Endothelial cell of umbilical vein (primary cell): Measurements from ENCODE around the gene MT1E. TPM values are rescaled to one million over a fixed set of nuclear protein-coding genes. Genes with fewer than 3 reads are reported as not detected.
"Not testable (repeated sequence)": the region's sequence is repeated elsewhere in the genome, so short reads cannot be mapped to it uniquely, and the experiment has no call there.

ENCODE experiments used
- BruUV-seq: library from RNA; stranded (reverse); fragments of 400-500 nt; replicated peaks from 2 replicates; lab custom pipeline; 2021; lab: Mats Ljungman, UMichigan
- CTCF ChIA-PET: fragments of 300-600, 350-600 bp; sonication (Branson Sonifier 250); formaldehyde crosslinking; loops from one replicate; lab custom pipeline; 2021; ENCODE audit warnings: antibody characterized with exemption, inconsistent platforms; lab: Charles Lee
- POLR2A ChIA-PET: fragments of 300-600, 350-600 bp; sonication (Branson Sonifier 250); formaldehyde crosslinking; loops from one replicate; lab custom pipeline; 2021; ENCODE audit warnings: antibody characterized with exemption, inconsistent platforms; lab: Charles Lee
- DNase-seq: peaks from one replicate; pipeline ENCODE4 v3.0.0-alpha.2; 2011; ENCODE audit warnings: low read depth, low spot score
- FAIRE-seq: peaks from 2 replicates; lab custom pipeline; 2011; peaks lifted over from hg19 to GRCh38; lab: Jason Lieb, UNC
- H2AFZ ChIP-seq: 2 replicates; pipeline ENCODE4 v1.6.0; 2012; ENCODE audit warnings: low read depth, low read length, control low read depth, inconsistent platforms
- H3K27ac ChIP-seq: 2 replicates; pipeline ENCODE4 v1.5.1; 2011; ENCODE audit warnings: low read depth, mild to moderate bottlenecking, control low read depth, low read length, moderate library complexity; ENCODE audit not compliant: insufficient read depth
- H3K27me3 ChIP-seq, 2 experiments: 2 replicates each; pipeline versions ENCODE4 v1.6.0 to v1.6.1; 2011; ENCODE audit warnings: low read length in 2 of 2, mixed read lengths in 1 of 2; ENCODE audit not compliant: control insufficient read depth in 2 of 2, insufficient read depth in 2 of 2
- H3K36me3 ChIP-seq, 2 experiments: 2 replicates in 1 of 2; 3 replicates in 1 of 2; pipeline ENCODE4 v1.5.1; 2011; ENCODE audit warnings: low read length in 2 of 2, mild to moderate bottlenecking in 1 of 2, moderate library complexity in 1 of 2; ENCODE audit not compliant: control insufficient read depth in 2 of 2, insufficient read depth in 2 of 2; ENCODE audit errors: extremely low read depth in 1 of 2
- H3K4me1 ChIP-seq: 3 replicates; pipeline ENCODE4 v1.5.1; 2011; ENCODE audit warnings: mild to moderate bottlenecking, low read length; ENCODE audit not compliant: control insufficient read depth, insufficient read depth; ENCODE audit errors: extremely low read depth
- H3K4me2 ChIP-seq: 2 replicates; pipeline ENCODE4 v1.6.1; 2011; ENCODE audit warnings: low read length, control low read depth, mixed read lengths; ENCODE audit not compliant: insufficient read depth
- H3K4me3 ChIP-seq, 3 experiments: fragments of 200-600 bp in 1 of 3; sonication (generic), shearing (Covaris generic) in 1 of 3; replicated peaks in 1 of 3; 2 replicates each; pipeline ENCODE4 v1.5.1; 2011 to 2016; ENCODE audit warnings: control low read depth in 3 of 3, low read length in 3 of 3, mild to moderate bottlenecking in 2 of 3, inconsistent platforms in 1 of 3, low read depth in 1 of 3, moderate library complexity in 1 of 3; ENCODE audit not compliant: insufficient read depth in 1 of 3
- H3K79me2 ChIP-seq: 2 replicates; pipeline ENCODE4 v1.6.0; 2012; ENCODE audit warnings: low read length, inconsistent platforms; ENCODE audit not compliant: control insufficient read depth, insufficient read depth
- H3K9ac ChIP-seq: replicated peaks from 2 replicates; pipeline ENCODE3; 2011; ENCODE audit warnings: low read length, control low read depth; ENCODE audit not compliant: insufficient read depth; ENCODE audit errors: extremely low read depth
- H3K9me1 ChIP-seq: replicated peaks from 3 replicates; pipeline ENCODE4 v1.6.0; 2011; ENCODE audit warnings: mild to moderate bottlenecking, low read length; ENCODE audit not compliant: control insufficient read depth, insufficient read depth; ENCODE audit errors: extremely low read depth
- H3K9me3 ChIP-seq: replicated peaks from 2 replicates; pipeline ENCODE4 v1.5.1; 2012; ENCODE audit warnings: low read length, inconsistent platforms; ENCODE audit not compliant: control insufficient read depth, insufficient read depth
- H4K20me1 ChIP-seq: replicated peaks from 2 replicates; pipeline ENCODE3; 2011; ENCODE audit warnings: mild to moderate bottlenecking, low read length; ENCODE audit not compliant: control insufficient read depth, insufficient read depth; ENCODE audit errors: extremely low read depth
- JUN ChIP-seq: IDR thresholded peaks from 2 replicates; pipeline ENCODE4 v1.6.1; 2011; ENCODE audit warnings: borderline replicate concordance, low read depth; ENCODE audit not compliant: insufficient read length, insufficient read depth
- POLR2AphosphoS5 ChIP-seq: IDR thresholded peaks from 2 replicates; pipeline ENCODE4 v1.6.1; 2012; ENCODE audit warnings: low read depth, mild to moderate bottlenecking, control low read depth, low read length, moderate library complexity; ENCODE audit not compliant: insufficient read depth
- dilution Hi-C: fragments of 300-500 bp; cut with MboI; formaldehyde crosslinking; loops from one replicate; pipeline ENCODE4 v1.15.0; 2019; ENCODE audit warnings: low sequenced_read_pairs; ENCODE audit not compliant: extremely low pct_ligation_motif_present
- intact Hi-C: fragments of 100-400 bp; cut with micrococcal nuclease; formaldehyde crosslinking; loops from one replicate; pipeline ENCODE4 v1.10.0; 2022
- polyA plus RNA-seq, 4 experiments: library from polyadenylated mRNA; depleted of rRNA in 3 of 4; stranded (reverse) in 3 of 4; unstranded in 1 of 4; fragments of >200 nt; gene quantifications; 2 replicates each; pipeline versions ENCODE4 v1.2.1 to v1.2.3, GENCODE V29; 2011 to 2012; ENCODE audit warnings: missing spikeins in 1 of 4
- total RNA-seq: library from RNA; stranded (reverse); gene quantifications from 2 replicates; pipeline ENCODE4 v1.2.3, GENCODE V29; 2021
- TF ChIP-seq, protein P1 (sequence below), 2 donors: IDR thresholded peaks; 1 replicate in 1 of 2; 2 replicates in 1 of 2; pipeline ENCODE4 v1.5.1; 2011; ENCODE audit warnings: low read length in 2 of 2, mild to moderate bottlenecking in 2 of 2, moderate library complexity in 2 of 2, control low read depth in 1 of 2, inconsistent platforms in 1 of 2, low read depth in 1 of 2; ENCODE audit not compliant: insufficient read depth in 1 of 2; ENCODE audit errors: extremely low read depth in 1 of 2

The MT1E gene
- total and polyA plus RNA-seq, 2 donors (not counting 3 experiments of a cell fraction or from before 2014, with no cell fraction given): 208 to 346 TPM

DNA sequence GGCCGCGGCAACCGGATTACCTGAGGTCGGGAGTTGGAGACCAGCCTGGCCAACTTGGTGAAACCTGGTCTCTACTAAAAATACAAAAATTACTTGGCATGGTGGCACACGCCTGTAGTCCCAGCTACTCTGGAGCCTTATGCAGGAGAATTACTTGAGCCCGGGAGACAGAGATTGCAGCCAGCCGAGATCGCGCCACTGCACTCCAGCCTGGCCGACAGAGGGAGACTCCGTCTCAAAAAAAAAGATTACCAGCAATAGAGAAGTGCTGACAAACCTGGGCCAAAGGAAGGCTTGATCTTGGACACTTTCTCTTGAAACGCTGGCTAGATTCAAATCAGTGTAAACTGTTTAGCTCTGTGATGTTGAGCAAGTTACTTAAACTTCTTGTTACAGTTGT lies 48.3 kb downstream of the MT1E start:
- CTCF ChIA-PET: interaction anchor here (1.0 to 2.4 kb wide), 7 partner anchors 22 to 119 kb away, joined by 3 to 24 read pairs (median 5); partner anchors contain the start of gene MT1B
- Histone ChIP-seq H3K27ac (no peak overlapping the region), H3K79me2 (no peaks in the 10 kb centered on the region), H3K9me3 (no peaks in the 10 kb centered on the region), H3K27me3 (peaks cover 48 to 59% of the 10 kb centered on the region in 2 experiments), H3K4me1 (peaks cover 3% of the 10 kb centered on the region), H4K20me1 (no peaks in the 10 kb centered on the region), H3K36me3 (no peaks in the 10 kb centered on the region), H3K4me2 (no peak overlapping the region), H3K4me3 (no peak overlapping the region), H2AFZ (no peak overlapping the region), H3K9me1 (no peaks in the 10 kb centered on the region), H3K9ac (no peak overlapping the region)
- peak; percentile 18 for DNase-seq
- intact Hi-C loops: loop anchor here (1.0 kb wide), 1 partner anchor 28 kb away; no protein-coding TSS in a partner anchor
- TF ChIP-seq, protein P1, sequence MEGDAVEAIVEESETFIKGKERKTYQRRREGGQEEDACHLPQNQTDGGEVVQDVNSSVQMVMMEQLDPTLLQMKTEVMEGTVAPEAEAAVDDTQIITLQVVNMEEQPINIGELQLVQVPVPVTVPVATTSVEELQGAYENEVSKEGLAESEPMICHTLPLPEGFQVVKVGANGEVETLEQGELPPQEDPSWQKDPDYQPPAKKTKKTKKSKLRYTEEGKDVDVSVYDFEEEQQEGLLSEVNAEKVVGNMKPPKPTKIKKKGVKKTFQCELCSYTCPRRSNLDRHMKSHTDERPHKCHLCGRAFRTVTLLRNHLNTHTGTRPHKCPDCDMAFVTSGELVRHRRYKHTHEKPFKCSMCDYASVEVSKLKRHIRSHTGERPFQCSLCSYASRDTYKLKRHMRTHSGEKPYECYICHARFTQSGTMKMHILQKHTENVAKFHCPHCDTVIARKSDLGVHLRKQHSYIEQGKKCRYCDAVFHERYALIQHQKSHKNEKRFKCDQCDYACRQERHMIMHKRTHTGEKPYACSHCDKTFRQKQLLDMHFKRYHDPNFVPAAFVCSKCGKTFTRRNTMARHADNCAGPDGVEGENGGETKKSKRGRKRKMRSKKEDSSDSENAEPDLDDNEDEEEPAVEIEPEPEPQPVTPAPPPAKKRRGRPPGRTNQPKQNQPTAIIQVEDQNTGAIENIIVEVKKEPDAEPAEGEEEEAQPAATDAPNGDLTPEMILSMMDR (IDR thresholded peaks at IDR 0.05; ENCODE audit: extremely low read depth in 1 of 2, insufficient read depth in 1 of 2, low read depth in 1 of 2, low read length in 2 of 2): peak; percentile 22 to 59
- no peak for TF ChIP-seq POLR2AphosphoS5
- no peak for TF ChIP-seq JUN
- POLR2A ChIA-PET: no interaction called here
- FAIRE-seq: peak; percentile 84
- dilution Hi-C loops: no loop called here
- no TSS peak for BruUV-seq

- H3K4me1 ChIP-seq, POLR2A ChIA-PET, BruUV-seq, H2AFZ ChIP-seq, H3K36me3 ChIP-seq, H3K9me3 ChIP-seq, H3K4me3 ChIP-seq, H3K4me2 ChIP-seq, FAIRE-seq, DNase-seq, H3K9ac ChIP-seq, H4K20me1 ChIP-seq, H3K9me1 ChIP-seq, H3K27ac ChIP-seq, dilution Hi-C loops, H3K79me2 ChIP-seq: not testable (repeated sequence)
- intact Hi-C loops: loop anchor here (1.0 kb wide), 1 partner anchor 28 kb away; no protein-coding TSS in a partner anchor
- peaks cover 43 to 53% of the 10 kb centered on the region in 2 experiments for H3K27me3 ChIP-seq
- CTCF ChIA-PET: interaction anchor here (1.2 kb wide), 2 partner anchors 46 to 113 kb away, joined by 3 to 5 read pairs; no protein-coding TSS in a partner anchor
These were observed 49.0 kb downstream of the MT1E start for GRCh38 chr16:56674570-56674969.
